Activated T-helper 1 cell treated with Interleukin-2 at 50 U/mL for 16 hours (primary cell): ENCODE measurements around the gene DOCK2.
"Not testable (repeated sequence)": the region's sequence is repeated elsewhere in the genome, so short reads cannot be mapped to it uniquely, and the experiment has no call there.

Experiments used
- DNase-seq: peaks from one replicate; pipeline ENCODE4 v3.0.0-alpha.2; 2020; ENCODE audit warnings: low read depth

DOCK2 gene

DNA sequence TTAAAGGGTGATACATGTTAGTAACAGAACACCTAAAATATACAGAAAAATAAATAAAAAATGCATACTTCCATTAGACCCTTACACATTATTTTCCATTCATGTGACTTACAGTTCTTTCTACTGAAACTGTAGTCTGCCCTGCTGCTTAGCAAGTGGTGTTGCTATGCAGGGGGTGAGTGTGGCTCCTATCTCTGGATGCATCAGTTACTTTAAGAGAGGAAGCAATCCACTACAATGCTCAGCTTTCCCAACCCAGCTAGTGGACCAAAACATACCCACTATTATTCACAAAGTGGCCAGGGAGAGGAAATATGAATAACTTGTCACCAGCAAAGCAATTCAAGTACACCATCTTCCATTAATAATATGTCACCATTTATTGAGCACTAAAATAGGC is 121.8 kb downstream of the DOCK2 start:
- DNase-seq = no peak

- DNase-seq = no peak
Measured at GRCh38 chr5:169760229-169760628, 123.2 kb downstream of the DOCK2 start.

DNA sequence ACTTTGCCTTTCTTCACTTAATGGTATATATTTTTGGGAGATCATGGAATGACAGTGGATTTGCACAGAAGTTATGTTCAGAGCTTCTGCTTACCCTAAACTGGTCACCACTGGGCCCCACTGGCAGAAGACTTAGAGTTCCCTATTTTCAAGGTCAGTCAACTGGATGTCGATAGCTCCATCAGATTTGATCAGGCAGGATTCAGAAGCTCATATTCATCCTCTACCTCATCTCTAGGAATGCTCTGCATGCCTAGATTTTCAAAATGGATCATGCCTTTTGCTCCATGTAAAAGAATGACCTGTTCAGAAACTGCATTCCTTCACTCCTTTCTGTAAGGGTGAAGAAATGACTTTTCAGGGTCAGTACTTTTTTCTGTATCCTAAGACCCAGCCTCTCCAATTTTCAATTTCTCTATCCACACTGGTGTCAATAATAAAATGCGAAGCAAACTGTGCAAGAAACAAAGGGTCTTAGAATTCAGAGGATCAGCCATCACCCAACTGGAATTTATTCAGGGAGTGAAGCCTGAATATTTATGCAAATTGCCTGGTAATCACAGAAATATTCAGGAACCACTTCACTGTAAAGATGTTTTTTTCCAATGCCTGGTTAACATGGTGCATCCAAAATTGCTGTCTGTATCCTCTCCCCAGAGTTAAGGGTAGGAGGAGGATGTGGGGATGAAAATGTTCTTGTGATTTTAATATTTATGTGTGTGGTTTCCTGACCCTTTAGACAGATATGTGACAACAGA is 125.4 kb downstream of the DOCK2 start:
- DNase-seq = no peak

DNA sequence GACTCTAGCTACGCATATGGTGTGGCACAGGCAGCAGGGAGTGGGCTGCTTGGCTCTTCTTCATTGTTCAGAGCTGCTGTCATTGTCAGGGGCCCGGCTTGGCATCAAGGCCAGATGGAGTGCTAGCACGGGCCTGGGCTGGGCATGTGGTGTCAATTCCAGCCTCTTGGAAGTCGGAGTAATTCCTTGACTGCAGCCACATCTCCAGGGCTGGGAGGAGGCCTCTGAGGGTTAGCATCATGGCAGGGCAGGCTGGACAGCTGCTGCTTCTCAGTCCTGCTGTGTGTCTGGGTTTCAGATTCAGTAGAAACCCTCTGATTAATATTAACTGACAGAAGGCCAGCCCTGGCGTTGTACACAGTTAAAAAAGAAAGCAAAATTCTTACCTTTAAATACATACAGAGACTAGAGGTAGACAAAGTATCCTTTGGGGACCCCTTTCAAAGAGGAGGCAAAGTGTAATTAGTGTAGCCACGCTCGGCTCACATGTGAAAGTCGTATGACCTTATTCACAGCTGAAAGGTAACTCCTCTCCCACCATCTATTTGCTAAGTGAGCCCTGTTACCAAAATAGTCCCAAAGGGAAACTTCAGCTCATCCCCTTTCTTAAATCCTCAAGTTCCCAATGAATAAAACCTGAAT is 126.4 kb downstream of the DOCK2 start:
- no peak for DNase-seq

DNA sequence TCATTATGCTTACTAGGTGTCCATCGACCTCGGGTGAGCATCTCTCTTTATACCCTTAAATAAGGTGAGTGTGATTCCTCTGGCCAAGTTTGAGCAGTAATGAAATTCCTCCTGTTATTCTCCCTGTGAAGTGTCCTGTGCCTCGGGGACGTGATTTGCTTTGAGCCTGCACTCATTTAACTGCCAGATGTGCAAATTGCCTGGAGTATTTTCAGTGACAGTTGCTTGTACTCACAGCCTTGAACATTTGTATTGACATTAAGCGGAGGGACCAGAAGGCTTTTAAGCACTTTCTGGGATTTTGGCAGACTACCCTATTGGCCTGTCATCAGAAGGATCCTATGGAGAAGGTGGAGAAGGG is 126.9 kb downstream of the DOCK2 start:
- DNase-seq = no peak

DNA sequence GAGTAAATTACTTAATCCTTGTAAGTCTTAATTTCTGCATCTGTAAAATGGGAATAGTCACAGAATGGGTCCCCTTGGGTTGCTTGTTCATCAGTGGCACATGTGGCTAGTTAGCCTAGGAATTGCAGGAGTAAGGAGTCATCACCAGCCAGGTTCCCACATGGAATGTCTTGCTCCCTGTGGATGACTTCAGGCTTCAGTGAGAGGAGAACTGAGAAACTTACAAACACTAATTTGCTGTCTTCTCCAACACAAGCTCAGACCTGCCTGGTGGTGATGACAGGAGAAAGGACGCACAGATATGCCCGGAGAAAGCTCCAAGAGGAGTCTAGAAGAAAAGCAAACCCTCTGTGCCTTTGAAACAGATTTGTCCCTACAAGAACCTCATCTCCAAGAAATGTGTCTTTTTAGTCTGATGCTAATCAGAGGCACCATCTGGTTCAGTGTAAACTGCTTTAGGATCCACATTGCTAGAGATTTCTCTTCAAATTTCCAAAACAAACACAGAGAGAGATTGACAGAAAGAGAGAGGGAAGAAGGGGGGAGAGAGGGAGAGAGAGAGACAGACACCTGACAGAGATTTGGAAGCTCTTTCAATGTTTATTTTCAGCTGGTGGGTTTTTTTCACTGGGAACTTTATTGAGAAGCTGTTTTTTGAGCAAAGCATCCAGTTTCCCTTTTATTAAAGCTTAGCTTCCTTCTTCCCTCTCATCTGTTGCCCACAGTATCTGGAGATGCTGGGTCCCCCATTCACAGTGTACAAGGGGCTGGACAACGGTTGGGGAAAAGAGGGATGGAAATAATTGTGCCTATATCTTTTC is 128.3 kb downstream of the DOCK2 start:
- DNase-seq = no peak

- not testable (repeated sequence) for DNase-seq
Measured at GRCh38 chr5:169766943-169767342, 129.9 kb downstream of the DOCK2 start.

DNA sequence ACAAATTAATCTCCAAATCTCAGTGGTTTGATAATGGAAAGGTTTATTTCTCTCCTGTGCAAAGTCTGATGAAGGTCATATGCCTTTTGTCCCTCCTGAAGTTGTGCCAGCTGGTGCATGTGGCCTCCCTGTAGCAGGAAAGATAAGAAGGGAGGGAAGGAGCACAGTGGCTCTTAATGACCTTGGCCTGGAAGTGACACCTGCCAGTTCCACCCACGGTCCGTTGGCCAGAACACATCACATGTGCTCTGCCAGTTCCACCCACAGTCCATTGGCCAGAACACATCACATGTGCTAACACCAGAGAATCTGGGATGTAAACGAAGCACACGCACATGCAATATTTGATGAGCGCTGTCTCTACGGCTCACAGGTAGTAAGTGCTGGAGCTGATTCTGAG is 130.9 kb downstream of the DOCK2 start:
- DNase-seq = no peak

DNA sequence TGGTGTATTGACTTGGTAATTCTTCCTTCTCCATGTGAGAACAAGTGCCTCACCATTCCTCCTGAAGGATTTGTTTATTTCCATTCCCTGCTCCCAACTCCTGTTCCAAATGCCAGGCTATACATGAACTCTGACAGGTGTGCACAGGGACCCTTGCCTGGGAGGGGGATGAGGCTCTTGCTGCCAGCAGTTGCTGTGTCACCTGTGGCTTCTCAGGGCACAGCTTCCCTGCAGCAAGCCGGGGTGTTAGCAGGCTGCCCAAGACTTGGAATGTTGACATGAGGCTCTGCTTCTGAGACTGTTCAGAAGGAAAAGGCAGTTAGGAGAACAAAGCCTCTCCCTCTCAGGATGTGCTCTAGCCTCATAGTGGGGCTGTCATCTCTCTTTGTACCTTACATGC is 131.3 kb downstream of the DOCK2 start:
- DNase-seq = no peak

GRCh38 chr5:169770109-169770508 is 133.0 kb downstream of the DOCK2 start:
- no peak for DNase-seq

GRCh38 chr5:169772256-169772655 is 135.2 kb downstream of the DOCK2 start:
- no peak for DNase-seq

- DNase-seq = no peak
Measured at GRCh38 chr5:169772688-169773087, 135.6 kb downstream of the DOCK2 start.

DNA sequence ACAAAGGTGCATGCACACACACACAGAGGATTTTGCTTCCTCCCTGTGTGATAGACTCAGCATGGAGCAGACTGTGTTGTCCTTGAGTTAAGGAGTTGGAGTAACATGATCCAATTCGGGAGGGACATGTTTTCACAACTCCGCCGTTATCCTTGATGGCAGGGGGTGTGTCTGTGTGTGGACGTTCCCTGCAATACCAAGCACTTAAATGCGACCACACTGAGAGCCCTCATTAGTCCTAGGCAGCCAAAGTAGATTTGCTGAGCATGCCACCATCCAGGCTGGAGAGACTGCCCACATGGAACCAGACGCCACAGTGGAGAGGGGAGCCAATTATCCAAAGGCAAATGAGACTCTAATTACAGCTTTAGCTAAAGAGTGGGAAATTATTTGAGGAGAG is 140.1 kb downstream of the DOCK2 start:
- DNase-seq = no peak

DNA sequence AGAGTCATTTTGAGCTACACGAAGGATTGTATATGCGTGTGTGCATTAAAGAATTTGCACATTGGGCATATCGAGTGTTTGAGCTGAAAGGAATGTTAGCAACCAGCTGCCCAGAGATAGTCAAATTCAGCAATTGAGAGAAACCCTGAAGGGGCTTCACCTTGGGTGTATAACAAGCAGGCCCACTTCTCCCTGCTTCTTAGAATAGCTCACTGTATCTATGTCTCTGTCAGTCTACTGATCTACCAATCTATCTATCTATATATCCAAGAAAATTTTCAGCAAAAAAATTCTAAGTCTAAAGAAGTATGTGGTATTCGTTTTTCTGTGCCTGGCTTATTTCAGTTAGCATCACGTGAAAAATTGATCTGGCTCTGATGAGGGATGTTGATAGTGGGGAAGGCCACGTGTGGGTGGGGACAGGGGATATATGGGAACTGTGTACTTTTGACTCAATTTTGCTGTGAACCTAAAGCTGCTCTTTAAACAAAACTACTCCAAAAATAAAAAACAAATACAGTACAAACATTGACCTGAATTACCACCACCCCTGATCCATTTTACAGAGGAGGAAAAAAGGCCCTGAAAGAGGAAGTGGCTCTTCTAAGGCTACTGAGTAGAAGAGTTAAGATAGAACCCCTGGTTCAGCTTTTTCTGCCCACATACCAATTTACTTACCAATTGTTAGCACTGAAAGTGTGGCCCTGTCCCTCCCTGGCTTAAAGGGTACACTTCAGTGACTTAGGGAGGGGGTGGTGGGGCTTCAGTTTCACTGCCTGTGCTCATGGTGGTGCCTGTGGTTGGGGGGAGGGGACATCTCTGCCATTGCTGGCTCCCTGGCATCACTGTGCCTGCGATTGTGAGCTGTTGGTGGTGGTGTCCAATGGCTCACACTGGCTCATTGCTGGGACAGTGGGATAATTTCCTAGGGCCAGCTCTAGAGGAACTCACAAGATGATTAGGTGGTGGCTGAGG is 141.8 kb downstream of the DOCK2 start:
- DNase-seq = no peak

- no peak for DNase-seq
Measured at GRCh38 chr5:169781420-169782345, 144.6 kb downstream of the DOCK2 start.

DNA sequence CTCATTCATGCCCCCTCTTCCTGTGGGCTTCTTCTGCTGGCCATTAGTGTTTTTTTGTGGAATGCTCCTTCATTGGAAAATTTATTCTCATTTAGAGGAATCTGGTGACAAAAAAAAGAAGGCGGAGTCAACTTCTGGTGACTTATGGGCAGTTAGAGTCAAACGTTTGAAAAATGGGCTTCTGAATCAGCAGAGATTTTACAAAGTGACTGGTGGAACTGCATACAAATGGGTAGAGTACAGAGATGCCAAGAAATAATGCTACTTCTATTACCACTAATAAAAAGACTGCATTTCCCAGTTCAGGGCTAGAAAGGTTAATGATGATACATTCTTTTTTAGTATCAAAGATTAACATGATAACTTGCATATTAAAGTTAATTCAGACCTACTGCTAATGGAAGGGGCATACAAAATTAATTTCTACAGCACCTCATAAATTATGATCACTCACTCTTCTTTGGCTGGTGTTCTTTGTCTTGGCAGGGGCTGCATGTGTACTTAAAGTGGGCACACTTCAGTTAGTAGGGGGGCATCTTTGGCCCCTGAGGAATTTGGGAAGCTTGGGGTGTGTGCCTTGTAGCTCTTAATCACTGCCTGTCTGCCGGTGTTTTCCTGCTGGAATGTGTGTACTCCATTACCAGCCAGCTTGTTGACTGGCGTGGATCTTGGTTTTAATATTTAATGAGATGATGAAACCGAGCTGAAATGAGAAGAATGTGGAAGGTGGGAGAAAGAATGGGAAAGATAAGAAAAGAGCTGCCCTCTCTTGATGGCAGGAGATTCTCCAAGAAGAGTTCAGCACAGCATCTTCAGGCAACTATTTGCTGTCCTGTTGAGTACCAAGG is 148.9 kb downstream of the DOCK2 start:
- no peak for DNase-seq

GRCh38 chr5:169788168-169788567 is 151.1 kb downstream of the DOCK2 start:
- DNase-seq = no peak

- DNase-seq = no peak
Measured at GRCh38 chr5:169789417-169789940, 152.4 kb downstream of the DOCK2 start.

DNA sequence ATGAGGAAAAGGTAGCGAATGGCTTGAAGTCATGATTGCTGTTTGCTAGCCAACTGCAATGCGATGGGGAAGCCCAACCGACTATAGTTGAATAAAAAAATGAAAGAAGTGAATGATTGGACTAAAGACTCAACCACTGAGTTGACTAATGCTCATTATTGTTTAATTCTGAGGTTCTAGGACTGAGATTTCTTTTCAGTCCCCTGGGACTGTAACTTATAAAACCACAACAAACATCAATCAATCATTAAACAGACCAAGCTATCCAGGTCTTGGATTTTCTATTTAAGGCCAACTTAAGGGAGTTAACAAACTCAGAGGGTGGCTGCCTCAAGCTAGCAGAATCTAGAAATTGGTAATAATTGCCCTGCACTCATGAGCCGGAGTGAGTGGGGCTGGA is 154.2 kb downstream of the DOCK2 start:
- no peak for DNase-seq

GRCh38 chr5:169795338-169795737 is 158.3 kb downstream of the DOCK2 start:
- no peak for DNase-seq
